ENCODE results near the gene DPPA3. TPM values are rescaled to one million over a fixed set of nuclear protein-coding genes. Genes with fewer than 3 reads are reported as not detected.

DPPA3 gene
- total RNA-seq, 2 donors from 2014 or later = not detected

DNA sequence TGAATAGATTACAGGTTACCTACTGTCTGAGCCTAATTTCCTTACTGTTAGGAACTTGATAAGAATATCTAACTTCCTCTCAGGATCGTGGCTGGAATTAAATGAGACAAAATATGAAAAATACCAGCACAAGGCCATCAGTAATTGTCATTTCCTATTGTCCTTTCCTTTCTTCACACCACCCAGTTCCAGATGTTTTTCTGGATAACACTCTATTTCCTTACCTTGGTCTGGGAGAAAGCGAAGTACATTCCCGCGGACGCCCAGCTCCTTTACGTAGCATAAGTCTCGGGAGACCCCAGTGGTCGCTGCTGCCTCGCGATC lies 16.0 kb upstream of the DPPA3 start:
- Histone ChIP-seq H3K4me3 (peak overlapping the region; percentile 53), H3K9me3 (no peaks in the 10 kb centered on the region), H3K27ac (no peak overlapping the region), H3K27me3 (replicated peaks; ENCODE audit: insufficient read depth) (no peaks in the 10 kb centered on the region), H3K36me3 (no peaks in the 10 kb centered on the region), H3K4me1 (ENCODE audit: control insufficient read depth in 1 of 2, low read depth in 2 of 2) (peaks cover 4 to 6% of the 10 kb centered on the region in 2 donors)
- DNase-seq (ENCODE audit: low spot score) (no peak), ATAC-seq (ENCODE audit: insufficient number of reproducible peaks, low FRiP score, low read depth) (no peak)
- no peak for TF ChIP-seq CTCF (IDR thresholded peaks at IDR 0.05)

- H3K4me1 ChIP-seq (ENCODE audit: control insufficient read depth in 1 of 2, low read depth in 2 of 2) = peaks cover 4 to 6% of the 10 kb centered on the region in 2 donors
- H3K27ac ChIP-seq = no peak within 1 kb of the TSS
- no peaks in the 10 kb centered on the region for H3K9me3 ChIP-seq
- no peaks in the 10 kb centered on the region for H3K36me3 ChIP-seq
- ATAC-seq (ENCODE audit: insufficient number of reproducible peaks, low FRiP score, low read depth) (no peak), DNase-seq (ENCODE audit: low spot score) (no peak)
- peak within 1 kb of the TSS; percentile 53 for H3K4me3 ChIP-seq
- H3K27me3 ChIP-seq (replicated peaks; ENCODE audit: insufficient read depth) = no peaks in the 10 kb centered on the region
- TF ChIP-seq CTCF (IDR thresholded peaks at IDR 0.05) = no peak
Observed at GRCh38 chr12:7695566-7696197, 15.6 kb upstream of the DPPA3 start, which contains the start of gene GDF3. TSS of gene GDF3 (minus strand) at chr12:7695775. CDS start at chr12:7695728, 47 bp downstream.

GRCh38 chr12:7705846-7706245 lies 5.4 kb upstream of the DPPA3 start:
- TF ChIP-seq CTCF (IDR thresholded peaks at IDR 0.05) = no peak
- H3K4me1 ChIP-seq (ENCODE audit: control insufficient read depth in 1 of 2, low read depth in 2 of 2) = no peaks in the 10 kb centered on the region
- H3K9me3 ChIP-seq = no peaks in the 10 kb centered on the region
- no peak overlapping the region for H3K4me3 ChIP-seq
- no peaks in the 10 kb centered on the region for H3K36me3 ChIP-seq
- H3K27ac ChIP-seq = no peak overlapping the region
- H3K27me3 ChIP-seq (replicated peaks; ENCODE audit: insufficient read depth) = no peaks in the 10 kb centered on the region
- DNase-seq (ENCODE audit: low spot score) = no peak
- no peak for ATAC-seq (ENCODE audit: insufficient number of reproducible peaks, low FRiP score, low read depth)

DNA sequence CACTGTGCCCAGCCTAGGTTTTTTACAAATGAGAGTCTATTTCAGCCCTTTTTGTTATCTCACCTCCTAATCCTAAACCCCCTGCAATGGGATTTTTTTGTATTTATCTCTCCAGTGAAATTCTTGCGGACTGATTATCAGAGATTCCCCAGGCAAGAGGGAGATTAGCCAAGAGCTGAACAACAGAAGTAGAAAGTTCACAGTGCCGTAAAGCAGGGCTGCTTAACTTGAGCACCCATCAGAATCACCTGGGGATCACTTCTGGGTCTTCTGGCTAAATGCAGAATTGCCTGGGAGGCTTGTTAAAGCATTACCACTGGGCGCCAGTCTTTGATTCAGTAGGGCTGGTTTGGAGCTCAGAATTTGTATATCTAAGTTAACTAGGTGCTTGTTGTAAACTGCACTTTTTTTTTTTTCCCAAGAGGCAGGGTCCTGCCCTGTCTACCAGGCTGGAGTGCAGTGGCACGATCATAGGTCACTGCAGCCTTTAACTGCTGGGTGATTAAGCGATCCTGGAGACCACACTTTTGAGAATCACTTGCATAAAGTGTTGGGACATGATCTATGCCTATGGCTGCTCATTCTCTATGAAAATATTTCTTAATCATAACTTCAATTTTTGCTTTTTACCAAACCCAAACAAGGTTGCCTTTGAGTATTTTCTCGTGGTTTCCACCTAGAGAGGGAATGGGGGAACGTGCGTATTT lies 1.1 kb upstream of the DPPA3 start:
- H3K4me3 ChIP-seq = no peak overlapping the region
- no peaks in the 10 kb centered on the region for H3K9me3 ChIP-seq
- no peak for DNase-seq (ENCODE audit: low spot score)
- H3K27ac ChIP-seq = no peak overlapping the region
- no peaks in the 10 kb centered on the region for H3K27me3 ChIP-seq (replicated peaks; ENCODE audit: insufficient read depth)
- no peaks in the 10 kb centered on the region for H3K36me3 ChIP-seq
- ATAC-seq (ENCODE audit: insufficient number of reproducible peaks, low FRiP score, low read depth) = no peak
- H3K4me1 ChIP-seq (ENCODE audit: control insufficient read depth in 1 of 2, low read depth in 2 of 2) = no peaks in the 10 kb centered on the region
- no peak for TF ChIP-seq CTCF (IDR thresholded peaks at IDR 0.05)

GRCh38 chr12:7712841-7713442 lies 1.7 kb downstream of the DPPA3 start:
- Histone ChIP-seq H3K36me3 (no peaks in the 10 kb centered on the region), H3K9me3 (no peaks in the 10 kb centered on the region), H3K4me3 (no peak overlapping the region), H3K4me1 (ENCODE audit: control insufficient read depth in 1 of 2, low read depth in 2 of 2) (no peaks in the 10 kb centered on the region), H3K27ac (no peak overlapping the region), H3K27me3 (replicated peaks; ENCODE audit: insufficient read depth) (no peaks in the 10 kb centered on the region)
- no peak for DNase-seq (ENCODE audit: low spot score)
- TF ChIP-seq CTCF (IDR thresholded peaks at IDR 0.05) = no peak
- ATAC-seq (ENCODE audit: insufficient number of reproducible peaks, low FRiP score, low read depth) = no peak
